GM20000 (cell line): Measurements from ENCODE around the gene GTPBP6.

Experiments
- DNase-seq: peaks from one replicate; pipeline ENCODE4 v3.0.0; 2012; ENCODE audit warnings: low spot score
- CTCF ChIP-seq: IDR thresholded peaks from 2 replicates; pipeline ENCODE4 v1.5.1; 2012; ENCODE audit warnings: mild to moderate bottlenecking, control low read depth; ENCODE audit errors: extremely low read depth, missing control alignments

The GTPBP6 gene

GRCh38 chrX:275967-276580, 42.5 kb downstream of the GTPBP6 start:
- no peak for TF ChIP-seq CTCF
- DNase-seq, result peak; percentile 88

DNA sequence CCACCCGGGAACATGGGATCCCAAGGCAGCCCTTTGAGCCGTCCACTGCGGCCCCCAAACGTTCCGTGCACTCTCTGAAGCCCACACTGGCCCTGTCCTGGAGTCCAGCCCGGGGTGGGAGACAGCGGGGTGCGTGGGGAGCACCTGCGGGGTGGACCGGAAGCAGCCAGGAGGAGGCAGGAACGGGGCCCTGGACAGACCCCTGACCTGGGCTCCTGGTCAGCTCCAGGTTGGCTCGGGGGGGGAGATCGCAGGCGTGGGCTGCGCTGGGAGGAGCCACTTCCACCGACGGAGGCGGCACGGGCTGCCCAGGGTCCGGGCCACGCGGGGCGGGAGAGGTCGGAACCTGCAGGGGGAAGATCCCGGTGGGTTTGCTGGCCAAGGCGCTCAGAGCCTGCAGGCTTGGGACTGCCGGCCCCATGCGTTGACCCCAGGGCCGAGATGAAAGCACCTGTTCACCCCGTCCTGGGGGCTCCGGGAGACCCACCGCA, 43.1 kb downstream of the GTPBP6 start:
- DNase-seq, result no peak
- TF ChIP-seq CTCF, result no peak

- DNase-seq, result no peak
- TF ChIP-seq CTCF, result no peak
These were observed 43.6 kb downstream of the GTPBP6 start for GRCh38 chrX:274904-275475.

DNA sequence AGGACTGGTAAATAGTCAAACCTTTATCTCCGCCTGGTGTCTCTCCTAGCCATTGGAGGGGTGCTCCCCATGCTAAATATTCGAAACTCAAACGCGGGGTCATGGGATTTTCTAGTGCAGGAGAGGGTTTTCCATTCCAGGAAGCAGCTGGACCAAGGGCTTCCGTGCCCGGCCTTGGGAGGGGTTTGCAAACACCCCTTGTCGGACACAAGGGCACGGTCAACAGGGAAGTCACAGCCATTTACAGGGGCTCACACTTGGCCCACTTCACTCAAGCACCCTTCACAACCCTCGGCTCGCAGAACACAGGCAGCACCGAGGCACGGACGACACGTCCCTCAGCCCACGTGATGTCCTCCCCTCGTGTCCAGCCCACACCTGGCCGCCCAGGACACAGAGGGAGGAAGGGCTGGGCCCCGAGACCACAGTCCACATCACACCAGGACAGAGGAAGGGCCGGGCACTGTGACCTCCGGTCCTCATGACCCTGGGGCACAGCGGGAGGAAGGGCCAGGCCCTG, 47.7 kb downstream of the GTPBP6 start:
- DNase-seq, result no peak

GRCh38 chrX:267771-268261, 50.8 kb downstream of the GTPBP6 start:
- TF ChIP-seq CTCF, result no peak

More for the DNA sequence above, 47.7 kb downstream of the GTPBP6 start:
- TF ChIP-seq CTCF, result no peak

DNA sequence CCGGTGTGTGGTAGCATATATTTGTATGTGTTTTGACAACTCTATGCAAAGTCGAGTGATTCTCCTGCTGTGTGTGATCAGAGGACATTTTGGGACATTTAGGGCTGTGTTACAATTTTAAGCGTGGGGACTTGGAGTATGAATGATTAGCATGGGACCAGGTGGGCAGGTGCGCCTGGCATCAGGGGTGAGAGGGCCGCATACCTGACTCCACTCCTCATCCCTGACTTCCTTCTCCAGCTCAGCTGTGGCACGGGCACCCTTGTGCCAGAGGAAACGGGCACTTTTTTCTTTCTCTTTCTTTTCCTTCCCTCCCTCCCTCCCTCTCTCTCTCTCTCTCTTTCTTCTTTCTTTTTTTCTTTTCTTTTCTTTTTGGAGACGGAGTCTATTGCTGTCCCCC, 53.1 kb downstream of the GTPBP6 start:
- DNase-seq, result no peak

More at GRCh38 chrX:267771-268261, 50.8 kb downstream of the GTPBP6 start:
- no peak for DNase-seq

More for the DNA sequence above, 53.1 kb downstream of the GTPBP6 start:
- TF ChIP-seq CTCF, result no peak
